ENCODE measurements around the gene MAP4.

The MAP4 gene

GRCh38 chr3:47954567-47954966 lies 61.6 kb downstream of the MAP4 start:
- TF ChIP-seq, protein P1, sequence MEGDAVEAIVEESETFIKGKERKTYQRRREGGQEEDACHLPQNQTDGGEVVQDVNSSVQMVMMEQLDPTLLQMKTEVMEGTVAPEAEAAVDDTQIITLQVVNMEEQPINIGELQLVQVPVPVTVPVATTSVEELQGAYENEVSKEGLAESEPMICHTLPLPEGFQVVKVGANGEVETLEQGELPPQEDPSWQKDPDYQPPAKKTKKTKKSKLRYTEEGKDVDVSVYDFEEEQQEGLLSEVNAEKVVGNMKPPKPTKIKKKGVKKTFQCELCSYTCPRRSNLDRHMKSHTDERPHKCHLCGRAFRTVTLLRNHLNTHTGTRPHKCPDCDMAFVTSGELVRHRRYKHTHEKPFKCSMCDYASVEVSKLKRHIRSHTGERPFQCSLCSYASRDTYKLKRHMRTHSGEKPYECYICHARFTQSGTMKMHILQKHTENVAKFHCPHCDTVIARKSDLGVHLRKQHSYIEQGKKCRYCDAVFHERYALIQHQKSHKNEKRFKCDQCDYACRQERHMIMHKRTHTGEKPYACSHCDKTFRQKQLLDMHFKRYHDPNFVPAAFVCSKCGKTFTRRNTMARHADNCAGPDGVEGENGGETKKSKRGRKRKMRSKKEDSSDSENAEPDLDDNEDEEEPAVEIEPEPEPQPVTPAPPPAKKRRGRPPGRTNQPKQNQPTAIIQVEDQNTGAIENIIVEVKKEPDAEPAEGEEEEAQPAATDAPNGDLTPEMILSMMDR (IDR thresholded peaks at IDR 0.05; ENCODE audit: insufficient read depth, low read depth, low read length, missing control alignments), result no peak
- H3K4me3 ChIP-seq (ENCODE audit: low read depth, low read length), result no peak overlapping the region
- no peak for DNase-seq (ENCODE audit: low read depth)

DNA sequence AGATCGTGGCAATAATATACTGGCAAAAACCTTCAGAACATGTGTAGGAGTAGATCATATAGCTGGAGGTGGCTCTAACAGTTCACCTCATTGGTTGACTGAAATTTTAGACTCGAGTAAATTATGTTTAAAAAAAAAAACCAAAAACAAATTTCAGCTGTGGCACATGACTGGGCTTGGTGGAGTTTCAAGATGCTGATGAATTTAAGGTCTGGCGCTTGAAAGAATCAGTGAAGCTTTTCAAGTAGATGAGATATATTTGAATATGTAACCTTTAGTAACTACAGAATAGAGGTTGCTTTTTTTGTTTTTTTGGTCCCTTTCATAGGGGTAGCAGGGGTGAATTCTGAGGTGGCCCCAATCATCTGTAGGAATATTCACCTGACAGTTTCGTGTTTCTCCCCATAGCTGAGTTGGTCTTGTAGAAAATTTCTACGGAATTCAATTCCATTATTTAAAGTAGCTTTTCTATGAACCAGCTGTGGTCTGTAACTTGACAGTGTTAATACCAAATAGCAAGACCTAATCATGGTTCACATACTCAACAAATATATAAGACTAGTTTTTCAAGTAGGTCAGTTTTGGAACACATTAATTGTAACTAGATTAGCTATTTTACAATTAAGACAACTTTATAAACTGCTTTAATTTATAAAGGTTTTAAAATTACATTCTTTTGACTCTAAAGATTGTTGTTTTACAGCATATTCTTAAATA lies 65.6 kb downstream of the MAP4 start:
- DNase-seq (ENCODE audit: low read depth), result no peak
- TF ChIP-seq, protein P1 (IDR thresholded peaks at IDR 0.05; ENCODE audit: insufficient read depth, low read depth, low read length, missing control alignments), result no peak
- no peak overlapping the region for H3K4me3 ChIP-seq (ENCODE audit: low read depth, low read length)

GRCh38 chr3:47949979-47950378 lies 66.2 kb downstream of the MAP4 start:
- H3K4me3 ChIP-seq (ENCODE audit: low read depth, low read length), result no peak overlapping the region
- no peak for DNase-seq (ENCODE audit: low read depth)
- TF ChIP-seq, protein P1 (IDR thresholded peaks at IDR 0.05; ENCODE audit: insufficient read depth, low read depth, low read length, missing control alignments), result no peak

GRCh38 chr3:47940232-47940631 lies 76.0 kb downstream of the MAP4 start:
- DNase-seq (ENCODE audit: low read depth), result no peak
- H3K4me3 ChIP-seq (ENCODE audit: low read depth, low read length), result no peak overlapping the region
- TF ChIP-seq, protein P1 (IDR thresholded peaks at IDR 0.05; ENCODE audit: insufficient read depth, low read depth, low read length, missing control alignments), result no peak

DNA sequence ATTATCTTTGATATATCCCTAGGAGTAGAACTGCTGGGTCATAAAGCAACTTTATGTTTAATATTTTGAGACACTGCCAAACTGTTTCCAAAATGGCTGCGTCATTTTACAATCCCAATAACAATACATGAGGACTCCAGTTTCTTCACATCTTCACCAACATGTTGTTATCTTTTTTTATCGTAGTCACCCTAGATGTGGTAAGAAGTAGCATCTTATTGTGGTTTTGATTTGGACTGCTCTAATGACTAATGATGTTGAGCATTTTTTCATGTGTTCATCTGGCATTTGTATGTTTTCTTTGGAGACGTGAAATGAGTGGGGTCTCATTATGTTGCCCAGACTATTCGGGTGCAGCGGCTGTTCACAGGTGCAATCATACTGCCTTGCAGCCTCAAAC lies 83.8 kb downstream of the MAP4 start:
- no peak for DNase-seq (ENCODE audit: low read depth)

DNA sequence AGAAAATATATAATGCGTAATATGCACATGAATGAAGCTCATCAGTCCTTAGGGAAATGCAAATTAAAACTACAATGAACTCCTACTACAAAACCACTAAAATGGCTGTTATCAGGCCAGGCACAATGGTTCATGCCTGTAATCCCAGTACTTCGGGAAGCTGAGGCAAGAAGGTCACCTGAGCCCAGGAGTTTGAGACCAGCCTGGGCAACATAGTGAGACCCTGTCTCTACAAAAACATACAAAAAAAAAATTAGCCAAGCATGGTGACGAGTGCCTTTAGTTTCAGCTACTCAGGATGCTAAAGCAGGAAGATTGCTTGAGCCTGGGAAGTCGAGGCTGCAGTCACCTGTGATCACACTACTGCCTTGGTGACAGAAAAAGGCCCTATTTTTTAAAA lies 85.2 kb downstream of the MAP4 start:
- TF ChIP-seq, protein P1 (IDR thresholded peaks at IDR 0.05; ENCODE audit: insufficient read depth, low read depth, low read length, missing control alignments), result no peak
- no peak overlapping the region for H3K4me3 ChIP-seq (ENCODE audit: low read depth, low read length)
- no peak for DNase-seq (ENCODE audit: low read depth)

More for the DNA sequence above, 83.8 kb downstream of the MAP4 start:
- TF ChIP-seq, protein P1 (IDR thresholded peaks at IDR 0.05; ENCODE audit: insufficient read depth, low read depth, low read length, missing control alignments), result no peak
- H3K4me3 ChIP-seq (ENCODE audit: low read depth, low read length), result no peak overlapping the region

DNA sequence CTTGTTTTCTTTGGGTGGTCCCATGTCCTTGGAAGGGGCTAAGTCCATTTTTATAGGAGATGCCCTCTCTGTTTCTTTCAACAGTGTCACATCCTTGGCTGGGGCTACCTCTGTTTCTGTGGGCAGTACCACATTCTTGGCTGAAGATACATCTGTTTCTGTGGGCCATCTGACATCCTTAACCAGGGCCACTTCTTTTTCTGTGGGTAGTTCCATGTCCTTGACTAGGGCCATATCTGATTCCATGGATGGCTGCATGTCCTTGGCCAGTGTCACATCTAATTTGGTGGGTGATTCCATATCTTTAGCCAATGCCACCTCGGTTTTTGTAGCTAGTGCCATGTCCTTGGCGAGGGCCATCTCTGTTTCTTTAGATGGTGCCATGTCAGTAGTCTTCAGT lies 99.5 kb downstream of the MAP4 start:
- DNase-seq (ENCODE audit: low read depth), result no peak
- H3K4me3 ChIP-seq (ENCODE audit: low read depth, low read length), result no peak overlapping the region
- TF ChIP-seq, protein P1 (IDR thresholded peaks at IDR 0.05; ENCODE audit: insufficient read depth, low read depth, low read length, missing control alignments), result no peak

All from GM12865 (cell line).